ENCODE measurements around the gene DRP2. TPM values are rescaled to one million over a fixed set of nuclear protein-coding genes. Genes with fewer than 3 reads are reported as not detected.

The DRP2 gene
- total and polyA plus RNA-seq, 4 donors = under 0.01 to 0.23 TPM; not detected in 2

- Histone ChIP-seq H3K27me3 (ENCODE audit: control insufficient read depth in 4 of 4, insufficient read depth in 4 of 4, low read length in 3 of 4) (no peaks in the 10 kb centered on the region), H3K4me3 (ENCODE audit: low read depth in 1 of 3, low read length in 3 of 3) (no peak overlapping the region), H3K9ac (ENCODE audit: low read depth in 1 of 2, low read length in 2 of 2) (no peak overlapping the region), H3K27ac (ENCODE audit: low read depth in 1 of 2, low read length in 2 of 2) (no peak overlapping the region), H3K4me1 (ENCODE audit: control insufficient read depth in 4 of 4, insufficient read depth in 4 of 4, low read length in 3 of 4) (no peaks in the 10 kb centered on the region), H3K9me3 (ENCODE audit: control insufficient read depth in 4 of 4, low read length in 3 of 4) (no peaks in the 10 kb centered on the region), H3K36me3 (ENCODE audit: control insufficient read depth in 4 of 4, insufficient read depth in 3 of 4, low read depth in 1 of 4, low read length in 3 of 4) (no peaks in the 10 kb centered on the region)
- no peak for TF ChIP-seq RAD21 (IDR thresholded peaks at IDR 0.05)
- TF ChIP-seq FOXA1 (IDR thresholded peaks at IDR 0.05) = no peak
- TF ChIP-seq YY1 (IDR thresholded peaks at IDR 0.05) = no peak
- no peak for TF ChIP-seq CTCF (IDR thresholded peaks at IDR 0.05; ENCODE audit: low read depth, low read length, missing input control)
- DNase-seq (ENCODE audit: low spot score) = no peak
- WGBS = 94% methylated on average over 6 of the region's 6 CpGs
Measured at GRCh38 chrX:101217689-101218088, 1.9 kb upstream of the DRP2 start.

- Histone ChIP-seq H3K27ac (ENCODE audit: low read depth in 1 of 2, low read length in 2 of 2) (no peak overlapping the region), H3K36me3 (ENCODE audit: control insufficient read depth in 4 of 4, insufficient read depth in 3 of 4, low read depth in 1 of 4, low read length in 3 of 4) (no peaks in the 10 kb centered on the region), H3K4me3 (ENCODE audit: low read depth in 1 of 3, low read length in 3 of 3) (no peak overlapping the region), H3K4me1 (ENCODE audit: control insufficient read depth in 4 of 4, insufficient read depth in 4 of 4, low read length in 3 of 4) (no peaks in the 10 kb centered on the region), H3K9me3 (ENCODE audit: control insufficient read depth in 4 of 4, low read length in 3 of 4) (no peaks in the 10 kb centered on the region), H3K27me3 (ENCODE audit: control insufficient read depth in 4 of 4, insufficient read depth in 4 of 4, low read length in 3 of 4) (peaks cover 0 to 1% (median 0%) of the 10 kb centered on the region in 4 donors), H3K9ac (ENCODE audit: low read depth in 1 of 2, low read length in 2 of 2) (no peak overlapping the region)
- no peak for DNase-seq (ENCODE audit: low spot score)
- TF ChIP-seq ATF3 (IDR thresholded peaks at IDR 0.05) = no peak
- no peak for TF ChIP-seq TAF1 (conservative IDR thresholded peaks at IDR 0.05)
- no peak for TF ChIP-seq FOXA1 (IDR thresholded peaks at IDR 0.05)
- TF ChIP-seq CTCF (IDR thresholded peaks at IDR 0.05; ENCODE audit: low read depth, low read length, missing input control) = no peak
- TF ChIP-seq MAX (IDR thresholded peaks at IDR 0.05) = no peak
- TF ChIP-seq JUND (IDR thresholded peaks at IDR 0.05) = no peak
- no peak for TF ChIP-seq GABPA (IDR thresholded peaks at IDR 0.05 in 1 of 2, conservative IDR thresholded peaks at IDR 0.05 in 1 of 2)
- no peak for TF ChIP-seq NR2F2 (IDR thresholded peaks at IDR 0.05)
- TF ChIP-seq EGR1 (IDR thresholded peaks at IDR 0.05; ENCODE audit: low read depth in 2 of 2) = no peak
- TF ChIP-seq HNF4A (conservative IDR thresholded peaks at IDR 0.05) = no peak
- TF ChIP-seq FOXA2 (IDR thresholded peaks at IDR 0.05) = no peak
- no peak for TF ChIP-seq REST (IDR thresholded peaks at IDR 0.05)
- no peak for TF ChIP-seq ZBTB33 (IDR thresholded peaks at IDR 0.05)
- no peak for TF ChIP-seq SP1 (IDR thresholded peaks at IDR 0.05)
- no peak for TF ChIP-seq HNF4G (IDR thresholded peaks at IDR 0.05)
- no peak for TF ChIP-seq YY1 (IDR thresholded peaks at IDR 0.05)
- no peak for TF ChIP-seq RAD21 (IDR thresholded peaks at IDR 0.05)
- 71% methylated on average over 12 of the region's 12 CpGs for WGBS
Measured at GRCh38 chrX:101219864-101220346, 319 bp downstream of the DRP2 start.
